ENCODE data around the gene SSU72.
"Not testable (repeated sequence)": the region's sequence is repeated elsewhere in the genome, so short reads cannot be mapped to it uniquely, and the experiment has no call there.

SSU72 gene

GRCh38 chr1:1524750-1525383 is 49.8 kb downstream of the SSU72 start:
- DNase-seq: not testable (repeated sequence)

- not testable (repeated sequence) for DNase-seq
Observed at GRCh38 chr1:1523651-1524050, 51.0 kb downstream of the SSU72 start.

DNA sequence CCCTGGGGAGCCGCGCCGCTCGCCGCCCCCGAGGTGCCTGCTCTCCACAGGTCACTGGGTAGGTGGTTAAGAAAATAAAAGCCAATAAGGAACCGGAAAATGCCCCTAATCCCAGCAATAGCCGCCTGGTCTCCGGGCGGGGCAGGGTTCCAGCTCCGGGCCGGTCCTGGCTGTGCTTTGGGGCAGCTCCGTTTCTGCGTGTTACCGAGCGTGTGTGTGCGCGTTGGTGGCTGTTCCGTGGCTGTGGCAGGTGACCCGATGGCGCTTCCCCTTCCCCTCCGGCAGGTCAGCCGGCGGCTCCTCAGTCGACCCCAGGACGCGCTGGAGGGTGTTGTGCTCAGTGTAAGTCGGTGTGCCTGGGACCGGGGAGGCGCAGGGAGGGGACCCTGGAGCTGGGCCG is 51.4 kb downstream of the SSU72 start:
- DNase-seq: not testable (repeated sequence)

DNA sequence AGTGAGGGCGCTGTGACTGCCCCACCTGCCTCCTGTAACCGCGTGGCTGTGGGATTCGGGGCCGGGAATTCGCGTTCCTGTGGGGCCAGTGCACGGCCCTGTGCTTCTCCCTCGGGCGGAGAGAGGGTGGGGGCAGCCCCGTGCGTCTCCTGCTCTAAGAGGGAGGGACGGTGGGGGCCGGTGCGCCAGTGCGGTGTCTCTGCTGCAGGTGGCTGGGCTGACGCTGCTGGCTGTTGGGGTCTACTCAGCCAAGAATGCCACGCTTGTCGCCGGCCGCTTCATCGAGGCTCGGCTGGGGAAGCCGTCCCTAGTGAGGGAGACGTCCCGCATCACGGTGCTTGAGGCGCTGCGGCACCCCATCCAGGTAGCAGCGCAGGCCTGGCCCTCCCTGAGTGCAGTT is 52.1 kb downstream of the SSU72 start:
- not testable (repeated sequence) for DNase-seq

GRCh38 chr1:1521331-1521730 is 53.3 kb downstream of the SSU72 start:
- DNase-seq: no peak

DNA sequence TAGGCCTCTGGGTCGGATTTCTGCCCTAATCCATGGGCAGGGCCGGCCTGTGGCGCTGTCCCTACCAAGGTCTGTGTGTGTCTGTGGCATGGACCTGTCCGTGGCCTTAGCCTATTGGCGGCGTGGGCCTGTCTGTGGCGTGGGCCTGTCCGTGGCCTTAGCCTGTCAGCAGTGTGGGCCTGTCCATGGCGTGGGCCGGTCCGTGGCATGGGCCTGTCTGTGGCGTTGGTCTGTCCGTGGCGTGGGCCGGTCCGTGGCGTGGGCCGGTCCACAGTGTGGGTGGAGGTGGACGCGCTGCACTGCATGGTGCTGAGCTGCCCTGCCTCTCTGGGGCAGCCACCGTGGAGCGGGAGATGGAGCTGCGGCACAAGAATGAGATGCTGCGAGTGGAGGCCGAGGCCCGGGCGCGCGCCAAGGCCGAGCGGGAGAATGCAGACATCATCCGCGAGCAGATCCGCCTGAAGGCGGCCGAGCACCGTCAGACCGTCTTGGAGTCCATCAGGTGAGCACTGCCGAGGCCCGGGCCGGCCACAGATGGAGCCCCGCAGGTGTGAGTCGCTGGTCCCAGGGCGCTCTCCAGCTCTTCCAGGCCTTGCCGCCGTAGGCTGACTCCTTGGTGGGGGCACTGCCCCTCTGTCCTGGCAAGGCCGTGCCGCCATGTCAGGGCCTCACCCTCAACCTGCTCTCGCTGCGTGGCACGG is 54.7 kb downstream of the SSU72 start:
- not testable (repeated sequence) for DNase-seq

GRCh38 chr1:1518621-1519007 is 56.0 kb downstream of the SSU72 start:
- DNase-seq: not testable (repeated sequence)

GRCh38 chr1:1517973-1518620 is 56.6 kb downstream of the SSU72 start:
- no peak for DNase-seq

DNA sequence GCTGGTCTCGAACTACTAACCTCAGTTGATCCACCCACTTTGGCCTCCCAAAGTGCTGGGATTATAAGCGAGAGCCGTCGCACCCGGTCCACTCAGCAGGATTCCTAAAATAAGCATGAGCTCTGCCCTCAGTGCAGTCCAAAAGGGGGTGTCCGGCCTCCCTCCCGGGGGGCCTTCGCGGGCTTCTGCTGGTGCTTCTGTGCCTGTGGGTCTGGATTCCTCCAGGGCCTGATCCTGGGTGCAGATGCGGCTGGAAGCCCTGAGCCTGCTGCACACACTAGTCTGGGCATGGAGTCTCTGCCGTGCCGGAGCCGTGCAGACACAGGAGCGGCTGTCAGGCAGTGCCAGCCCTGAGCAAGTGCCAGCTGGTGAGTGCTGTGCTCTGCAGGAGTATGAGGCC is 57.7 kb downstream of the SSU72 start:
- DNase-seq: not testable (repeated sequence)

- not testable (repeated sequence) for DNase-seq
Observed at GRCh38 chr1:1514376-1514775, 60.3 kb downstream of the SSU72 start.

DNA sequence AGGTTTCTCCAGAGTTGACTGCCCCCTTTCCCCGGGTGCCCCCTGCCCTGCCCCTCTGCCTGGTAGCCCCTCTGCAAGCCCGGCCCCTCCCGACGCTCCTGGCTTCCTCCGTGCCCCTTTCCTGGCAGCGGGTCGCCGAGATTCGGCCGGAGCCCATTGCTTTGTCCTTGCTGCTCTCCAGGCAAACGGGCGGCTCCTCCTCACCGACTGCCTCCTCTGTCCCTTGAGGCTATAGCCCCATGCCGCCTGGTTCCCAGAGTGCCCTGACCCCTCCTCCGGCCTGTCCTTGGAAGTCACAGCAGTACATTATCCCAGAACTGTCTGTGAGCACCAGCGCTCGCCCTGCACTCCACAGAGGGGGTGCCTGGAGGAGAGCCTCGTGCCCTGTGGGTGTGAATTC is 61.0 kb downstream of the SSU72 start:
- not testable (repeated sequence) for DNase-seq

DNA sequence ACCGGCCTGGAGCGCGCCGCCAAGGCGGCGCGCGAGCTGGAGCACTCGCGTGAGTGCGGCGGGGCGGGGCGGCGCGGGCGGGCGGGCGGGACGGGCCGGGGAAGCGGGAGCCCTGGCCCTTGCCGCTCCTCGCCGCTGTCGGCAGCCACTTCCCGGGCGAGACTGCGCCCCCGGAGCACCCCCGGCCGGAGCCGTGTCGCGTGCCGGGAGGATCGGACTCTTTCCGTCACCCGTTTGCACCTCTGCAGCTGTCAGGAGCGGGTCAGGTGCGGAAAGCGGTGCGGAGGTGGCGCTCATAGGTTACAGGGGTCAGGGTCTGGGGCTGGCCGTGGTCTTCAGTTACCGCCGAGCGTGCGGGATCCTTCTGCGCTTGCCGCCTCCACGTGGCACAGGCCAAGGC is 62.2 kb downstream of the SSU72 start:
- DNase-seq: not testable (repeated sequence)

- peak; percentile 89 to 93 (median 92) for DNase-seq
Observed at GRCh38 chr1:1511533-1512285, 63.0 kb downstream of the SSU72 start, which contains the start of gene ATAD3A. TSS of gene ATAD3A (plus strand) at chr1:1512162. CDS start at chr1:1512269, 107 bp downstream.

- no peak for DNase-seq
Observed at GRCh38 chr1:1510912-1511532, 63.6 kb downstream of the SSU72 start.

DNA sequence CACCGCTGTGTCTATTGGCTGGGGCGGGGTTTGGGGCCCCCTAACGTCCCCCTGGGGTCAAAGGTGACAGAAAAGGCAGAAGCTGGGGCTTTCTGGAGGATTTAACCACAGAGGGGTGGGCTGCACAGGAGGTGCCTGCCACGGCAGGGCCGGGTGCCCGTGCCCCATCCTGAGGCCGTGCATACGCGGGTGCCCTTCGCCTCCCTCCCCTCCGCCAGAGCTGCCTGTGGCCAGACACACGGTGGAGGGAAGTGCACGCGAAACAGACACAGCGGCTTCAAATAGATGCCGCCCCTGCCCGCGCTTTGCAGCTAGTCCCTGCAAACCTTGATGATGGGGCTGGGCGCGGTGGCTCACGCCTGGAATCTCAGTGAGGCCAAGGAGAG is 65.2 kb downstream of the SSU72 start:
- DNase-seq: not testable (repeated sequence)

GRCh38 chr1:1508775-1509464 is 65.7 kb downstream of the SSU72 start:
- not testable (repeated sequence) for DNase-seq

- DNase-seq: no peak
Observed at GRCh38 chr1:1507305-1507704, 67.4 kb downstream of the SSU72 start.

- DNase-seq: not testable (repeated sequence)
Observed at GRCh38 chr1:1505801-1506200, 68.9 kb downstream of the SSU72 start.

GRCh38 chr1:1505366-1505798 is 69.3 kb downstream of the SSU72 start:
- not testable (repeated sequence) for DNase-seq

DNA sequence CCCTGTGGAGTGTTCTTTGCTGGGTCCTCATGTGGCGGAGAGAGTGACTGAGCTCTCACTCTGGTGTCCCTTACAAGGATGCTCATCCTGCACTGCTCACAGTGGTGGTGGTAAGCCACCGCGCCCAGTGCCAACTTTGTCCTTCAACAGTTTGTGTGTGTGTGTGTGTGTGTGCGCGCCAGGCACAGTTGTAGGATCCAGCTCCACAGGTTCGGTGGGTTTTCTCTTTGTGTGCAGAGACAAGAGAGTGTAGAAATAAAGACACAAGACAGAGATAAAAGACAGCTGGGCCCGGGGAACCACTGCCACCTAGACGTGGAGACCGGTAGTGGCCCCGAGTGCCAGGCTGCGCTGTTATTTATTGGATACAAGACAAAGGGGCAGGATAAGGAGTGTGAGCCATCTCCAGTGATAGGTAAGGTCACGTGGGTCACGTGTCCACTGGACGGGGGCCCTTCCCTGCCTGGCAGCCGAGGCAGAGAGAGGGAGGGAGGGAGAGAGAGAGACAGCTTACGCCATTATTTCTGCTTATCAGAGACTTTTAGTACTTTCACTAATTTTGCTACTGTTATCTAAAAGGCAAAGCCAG is 69.8 kb downstream of the SSU72 start:
- DNase-seq: peak; percentile 15 to 54 (median 43)

DNA sequence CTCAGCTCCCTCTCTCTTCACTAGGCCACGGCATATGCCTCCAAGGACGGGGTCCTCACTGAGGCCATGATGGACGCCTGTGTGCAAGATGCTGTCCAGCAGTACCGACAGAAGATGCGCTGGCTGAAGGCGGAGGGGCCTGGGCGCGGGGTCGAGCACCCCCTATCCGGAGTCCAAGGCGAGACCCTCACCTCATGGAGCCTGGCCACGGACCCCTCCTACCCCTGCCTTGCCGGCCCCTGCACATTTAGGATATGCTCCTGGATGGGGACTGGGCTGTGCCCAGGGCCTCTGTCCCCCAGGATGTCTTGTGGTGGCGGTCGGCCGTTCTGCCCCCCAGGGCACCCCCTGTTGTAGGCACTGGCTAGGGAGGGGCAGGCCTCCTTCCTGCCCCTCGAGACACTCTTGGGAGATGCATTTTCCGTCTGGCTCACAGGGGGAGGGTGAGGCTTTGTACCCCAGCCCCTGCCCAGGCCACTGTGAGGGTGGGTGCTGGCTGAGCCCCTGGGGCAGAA is 79.1 kb downstream of the SSU72 start:
- DNase-seq: not testable (repeated sequence)

Measured in activated CD4-positive, CD25-positive, alpha-beta regulatory T cell (primary cell).